Measurements from ENCODE around the gene PDIA6.
A peak's percentile ranks its signal among the peaks of the same experiment; 100 is the strongest.

Gene PDIA6, protein sequence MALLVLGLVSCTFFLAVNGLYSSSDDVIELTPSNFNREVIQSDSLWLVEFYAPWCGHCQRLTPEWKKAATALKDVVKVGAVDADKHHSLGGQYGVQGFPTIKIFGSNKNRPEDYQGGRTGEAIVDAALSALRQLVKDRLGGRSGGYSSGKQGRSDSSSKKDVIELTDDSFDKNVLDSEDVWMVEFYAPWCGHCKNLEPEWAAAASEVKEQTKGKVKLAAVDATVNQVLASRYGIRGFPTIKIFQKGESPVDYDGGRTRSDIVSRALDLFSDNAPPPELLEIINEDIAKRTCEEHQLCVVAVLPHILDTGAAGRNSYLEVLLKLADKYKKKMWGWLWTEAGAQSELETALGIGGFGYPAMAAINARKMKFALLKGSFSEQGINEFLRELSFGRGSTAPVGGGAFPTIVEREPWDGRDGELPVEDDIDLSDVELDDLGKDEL

DNA sequence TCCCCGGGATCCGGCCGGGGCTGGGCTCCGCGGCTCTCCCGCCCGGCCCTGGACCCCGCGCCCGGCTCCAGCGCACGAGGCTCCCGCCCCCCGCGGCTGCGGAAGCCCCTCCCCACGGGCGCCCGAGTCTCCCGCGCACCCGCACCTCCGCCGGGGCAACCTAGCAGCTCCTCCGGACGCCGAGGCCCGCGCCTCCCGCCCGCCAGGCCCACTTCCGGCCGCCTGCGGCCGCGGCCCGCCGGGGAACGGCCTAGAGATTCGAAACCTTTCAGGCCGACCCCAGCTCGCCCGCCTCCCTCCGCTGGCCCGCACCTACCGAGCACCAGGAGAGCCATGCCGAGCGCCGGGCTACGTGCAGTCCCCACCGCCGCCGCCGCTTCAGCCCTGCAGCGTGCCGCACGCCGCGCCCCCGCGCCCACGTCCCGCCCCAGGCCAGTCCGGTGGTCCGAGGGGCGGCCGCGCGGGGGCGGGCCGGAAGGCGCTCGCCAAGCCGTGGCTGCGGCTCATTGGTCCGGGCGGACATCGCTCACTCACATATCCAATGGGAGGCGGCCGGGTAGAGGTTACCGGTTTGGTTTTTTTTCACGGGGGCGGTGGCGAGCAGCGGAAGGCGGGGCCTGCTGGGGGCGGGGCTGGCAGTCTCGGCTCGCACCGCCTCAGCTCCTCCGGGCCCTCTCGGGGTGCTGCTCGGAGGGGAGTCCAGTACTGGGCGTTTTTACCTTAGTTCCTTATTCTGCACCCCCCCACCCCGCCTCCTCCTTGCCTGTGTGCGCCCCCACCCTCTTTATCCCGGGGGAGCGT lies at the start of gene PDIA6:
Gene PDIA6 (minus strand): TSS at position 424 of the 801 bp plus-strand sequence. CDS start 89 bp downstream, at position 335.
- DNase-seq (ENCODE audit: low read depth) = peak; percentile 93

DNA sequence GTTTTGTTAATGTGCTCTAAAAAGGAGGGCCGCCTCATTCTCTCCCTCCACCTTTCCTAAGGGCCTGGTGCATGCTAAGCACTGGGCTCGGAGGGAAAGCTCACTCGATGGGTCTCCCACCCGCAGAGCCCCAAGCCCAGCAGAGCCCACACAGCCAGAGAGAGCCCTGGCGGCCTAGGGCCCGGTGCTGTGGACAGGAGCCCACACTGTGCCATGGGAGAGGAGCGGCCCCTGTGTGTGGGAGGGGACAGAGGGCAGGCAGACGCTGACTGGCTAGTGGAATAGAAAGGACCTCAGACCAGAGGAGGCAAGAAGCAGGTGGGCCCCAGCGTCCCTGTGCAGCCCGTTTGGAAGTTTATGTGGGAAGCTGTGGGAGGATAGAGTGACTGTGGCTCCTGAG lies 49.7 kb upstream of the PDIA6 start:
- no peak for DNase-seq (ENCODE audit: low read depth)

DNA sequence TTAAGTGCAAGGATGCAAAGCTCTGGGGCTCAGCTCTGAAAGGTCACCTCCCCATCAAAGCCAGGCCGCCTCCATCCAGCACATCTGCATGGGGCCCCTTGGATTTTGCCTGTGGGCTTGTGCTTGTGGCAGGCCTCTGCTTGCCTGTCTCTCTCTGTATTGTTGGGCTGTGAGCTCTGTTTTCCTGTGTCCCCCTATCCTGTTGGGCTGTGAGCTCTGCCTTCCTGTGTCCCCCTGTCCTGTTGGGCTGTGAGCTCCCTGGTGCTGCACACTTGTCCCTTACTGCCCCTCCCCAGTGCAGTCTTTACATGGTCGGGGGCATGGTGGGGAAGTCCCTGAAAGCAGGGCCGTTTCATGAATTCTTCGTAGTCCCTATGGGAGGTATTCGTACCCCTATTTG lies 49.2 kb upstream of the PDIA6 start:
- no peak for DNase-seq (ENCODE audit: low read depth)

DNA sequence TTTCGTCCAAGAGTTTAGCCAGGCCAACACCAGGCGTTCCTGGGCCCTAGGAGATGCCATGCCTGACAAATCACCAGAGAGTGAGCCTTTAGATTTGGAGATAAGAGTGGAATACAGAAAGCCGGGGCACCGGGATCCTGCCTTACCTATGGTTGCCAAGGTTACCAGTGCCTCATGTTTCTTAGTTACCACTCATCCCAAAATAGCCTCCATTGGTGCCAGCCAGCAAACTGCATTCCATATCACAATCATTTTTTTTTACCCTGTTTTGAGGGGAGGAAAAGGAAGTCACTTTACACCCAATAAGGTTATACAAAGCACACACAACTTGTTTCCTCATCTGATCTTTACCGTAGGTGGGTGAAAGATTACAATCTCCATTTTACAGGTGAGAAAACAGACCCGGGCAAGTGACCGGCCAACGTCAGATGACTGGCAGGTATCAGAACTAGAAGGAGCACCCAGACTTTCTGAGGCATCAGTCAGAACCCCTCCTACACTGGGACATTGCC lies 48.3 kb upstream of the PDIA6 start:
- DNase-seq (ENCODE audit: low read depth) = no peak

DNA sequence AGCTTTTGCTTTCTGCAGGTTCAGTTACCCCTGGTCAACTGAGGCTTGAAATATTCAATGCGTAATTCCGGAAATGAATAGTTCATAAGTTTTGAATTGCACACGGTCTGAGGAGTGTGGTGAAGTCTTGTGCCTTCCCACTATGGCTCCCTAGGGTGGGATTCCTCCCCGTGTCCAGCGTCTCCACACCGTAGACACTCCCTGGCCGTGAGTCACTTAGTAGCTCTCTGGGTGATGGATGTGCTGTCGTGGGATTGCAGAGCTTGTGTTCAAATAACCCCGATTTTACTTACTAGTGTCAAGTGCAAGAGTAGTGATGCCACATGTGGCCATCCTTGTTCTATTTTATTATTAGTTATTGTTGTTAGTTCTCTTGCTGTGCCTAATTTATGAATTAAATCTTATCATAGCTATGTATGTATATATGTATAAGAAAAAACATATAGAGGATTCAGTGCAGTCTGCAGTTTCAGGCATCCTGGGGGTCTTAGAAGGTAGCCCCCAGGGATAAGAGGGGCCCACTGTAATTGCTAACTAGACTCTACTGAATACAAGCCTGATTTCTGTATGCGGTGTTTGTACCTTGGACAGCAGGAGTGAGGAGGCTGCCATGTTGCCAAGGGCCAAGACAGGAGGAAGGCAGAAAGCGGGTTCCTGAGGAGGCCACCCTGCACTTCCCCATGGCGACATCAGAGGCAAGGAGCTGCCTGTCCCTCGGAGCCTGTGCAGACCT lies 47.7 kb upstream of the PDIA6 start:
- DNase-seq (ENCODE audit: low read depth) = no peak

DNA sequence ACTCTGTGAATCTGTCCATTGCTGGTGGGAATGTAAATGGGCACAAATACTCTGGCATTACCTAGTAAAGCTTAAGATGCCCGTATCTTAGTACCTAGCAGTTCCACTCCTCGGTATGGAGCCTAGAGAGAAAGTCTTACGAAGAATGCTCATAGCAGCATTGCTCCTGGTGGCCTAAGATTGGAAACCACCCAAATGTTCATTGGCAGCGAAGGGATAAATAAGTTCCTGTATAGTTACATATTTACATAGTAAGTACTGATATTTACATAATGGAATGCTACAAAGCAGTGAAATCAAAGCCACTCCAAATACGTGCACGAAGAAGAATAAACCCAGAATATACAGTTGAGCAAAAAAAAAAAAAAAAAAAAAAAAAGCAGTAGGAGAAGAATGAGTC lies 46.7 kb upstream of the PDIA6 start:
- no peak for DNase-seq (ENCODE audit: low read depth)

DNA sequence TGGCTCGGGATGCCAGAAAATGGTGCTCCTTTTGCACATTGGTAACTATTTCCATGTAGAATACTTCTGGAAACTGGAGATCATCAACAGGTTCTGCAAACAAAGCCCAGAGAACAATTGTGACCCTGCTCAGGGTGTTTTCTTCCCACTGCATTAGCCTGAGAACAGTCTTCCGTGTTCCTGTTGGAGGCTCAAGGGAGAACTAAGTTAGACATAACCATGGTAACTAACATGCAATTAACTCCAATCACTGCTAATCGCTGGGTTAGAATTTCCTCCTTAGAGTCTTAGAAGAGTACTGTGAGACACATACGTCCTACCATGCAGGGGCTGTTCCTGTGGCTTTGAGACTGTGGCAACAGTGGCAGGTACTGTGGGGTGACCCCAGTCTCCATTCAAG lies 36.0 kb upstream of the PDIA6 start:
- no peak for DNase-seq (ENCODE audit: low read depth)

DNA sequence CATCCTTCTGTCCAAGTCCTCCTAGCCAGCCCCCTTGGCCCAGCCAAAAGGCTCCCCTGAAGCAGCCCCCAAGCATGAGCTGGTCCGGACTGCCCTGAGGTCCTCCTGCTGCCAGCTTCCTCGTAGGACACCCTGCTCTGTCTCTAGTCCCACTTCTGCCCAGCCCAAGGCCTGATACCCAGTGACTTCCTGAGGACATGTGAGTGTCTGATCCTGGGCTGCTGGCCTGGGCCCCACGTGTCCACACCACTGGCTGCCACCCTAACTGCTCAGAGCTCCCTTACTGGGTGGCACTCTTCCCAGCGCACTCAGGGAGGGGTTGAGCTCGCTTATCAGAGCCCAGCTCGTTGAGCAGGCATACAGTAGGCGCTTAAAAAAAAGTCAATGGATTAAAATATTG lies 34.4 kb upstream of the PDIA6 start:
- DNase-seq (ENCODE audit: low read depth) = no peak

DNA sequence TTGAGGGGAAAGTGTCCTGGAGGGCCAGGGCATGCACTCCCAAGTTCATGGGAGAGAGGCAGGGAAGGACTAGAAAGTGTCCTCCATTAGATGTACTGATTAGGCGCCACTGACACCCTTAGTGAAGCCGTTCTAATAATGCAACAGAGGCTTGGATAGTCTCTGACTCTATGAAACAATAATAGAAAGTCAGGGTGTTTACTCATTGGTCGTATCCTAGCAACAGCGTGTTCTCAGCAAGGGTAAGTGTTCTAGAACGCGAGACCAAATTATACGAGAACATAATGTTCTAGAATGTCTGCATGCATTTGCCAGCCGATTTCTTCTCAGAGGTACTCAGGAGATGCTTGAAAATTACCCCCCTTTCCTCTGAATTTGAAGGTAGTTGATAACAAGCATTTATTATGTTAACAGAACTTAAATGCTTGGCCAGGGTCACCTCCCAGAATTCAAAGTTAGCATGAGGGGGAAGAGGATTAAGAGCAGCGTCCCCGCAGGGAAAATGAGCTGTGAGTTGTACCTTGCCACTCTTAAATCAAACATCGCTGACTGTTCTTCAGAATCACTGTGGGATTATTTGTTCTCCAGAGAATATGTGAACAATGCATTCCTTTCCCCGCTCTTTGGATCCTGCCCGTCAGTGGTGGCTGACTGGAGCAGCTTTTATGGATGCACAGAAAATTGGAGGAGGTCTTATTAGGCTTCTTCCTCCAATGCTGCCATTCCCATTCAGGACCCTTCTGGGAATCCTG lies 33.7 kb upstream of the PDIA6 start:
- no peak for DNase-seq (ENCODE audit: low read depth)

DNA sequence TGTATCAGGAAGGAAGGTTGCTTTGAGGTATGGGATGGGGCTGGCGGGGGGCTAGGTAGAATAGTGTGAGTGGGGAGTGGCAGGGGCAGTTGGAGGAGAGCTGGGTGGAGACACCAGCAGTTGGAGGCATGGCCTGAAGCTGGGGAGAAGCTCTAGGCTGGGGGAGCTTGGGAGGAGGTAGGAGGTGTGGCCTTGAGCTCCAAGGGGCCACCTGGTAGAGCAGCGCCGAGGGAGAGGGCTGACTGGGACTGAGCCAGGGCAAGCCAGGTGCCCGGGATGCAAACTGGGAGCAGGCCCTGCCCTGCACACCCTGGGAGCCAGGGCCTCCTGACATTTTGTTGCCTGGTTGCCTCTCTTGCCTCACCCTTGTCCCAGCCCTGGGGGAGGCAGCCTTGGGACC lies 33.1 kb upstream of the PDIA6 start:
- DNase-seq (ENCODE audit: low read depth) = no peak

DNA sequence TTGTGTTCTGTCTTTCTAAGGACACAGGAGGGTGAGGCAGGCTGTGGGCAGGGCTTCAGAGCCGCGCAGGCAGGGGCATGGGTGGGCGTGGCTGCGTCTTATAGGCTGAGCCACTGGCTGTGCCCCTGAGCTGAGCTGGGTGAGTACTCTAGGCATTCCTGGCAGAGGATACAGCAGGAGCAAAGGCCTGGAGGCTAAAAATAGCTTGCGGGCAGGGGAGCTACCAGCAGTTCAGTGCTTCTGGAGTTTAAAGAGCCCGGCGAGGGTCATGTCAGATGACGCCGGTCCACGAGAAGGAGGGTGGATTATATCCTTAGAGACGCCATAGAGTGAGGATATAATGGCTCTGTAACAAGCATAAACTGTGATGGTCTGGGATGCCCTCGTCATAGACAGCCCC lies 31.5 kb upstream of the PDIA6 start:
- no peak for DNase-seq (ENCODE audit: low read depth)

DNA sequence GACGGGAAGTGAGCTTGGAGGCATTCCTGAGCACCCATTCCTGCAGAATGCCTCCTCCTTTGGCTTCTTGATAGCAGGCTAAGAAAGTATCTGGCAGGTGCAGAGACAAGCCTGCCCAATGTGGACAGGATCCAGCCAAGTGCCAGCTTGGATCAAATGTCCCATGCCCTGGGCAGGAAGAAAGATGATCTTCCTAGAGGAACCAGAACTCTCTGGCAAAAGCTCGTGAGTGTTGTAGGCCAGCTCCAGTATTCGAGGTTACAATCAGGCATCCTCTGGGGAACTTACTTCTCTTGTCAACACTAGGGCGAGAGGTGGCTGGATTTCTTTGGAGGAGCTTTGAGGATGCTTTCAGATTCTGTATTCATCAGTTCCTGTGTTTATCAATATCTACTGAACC lies 29.9 kb upstream of the PDIA6 start:
- DNase-seq (ENCODE audit: low read depth) = no peak

DNA sequence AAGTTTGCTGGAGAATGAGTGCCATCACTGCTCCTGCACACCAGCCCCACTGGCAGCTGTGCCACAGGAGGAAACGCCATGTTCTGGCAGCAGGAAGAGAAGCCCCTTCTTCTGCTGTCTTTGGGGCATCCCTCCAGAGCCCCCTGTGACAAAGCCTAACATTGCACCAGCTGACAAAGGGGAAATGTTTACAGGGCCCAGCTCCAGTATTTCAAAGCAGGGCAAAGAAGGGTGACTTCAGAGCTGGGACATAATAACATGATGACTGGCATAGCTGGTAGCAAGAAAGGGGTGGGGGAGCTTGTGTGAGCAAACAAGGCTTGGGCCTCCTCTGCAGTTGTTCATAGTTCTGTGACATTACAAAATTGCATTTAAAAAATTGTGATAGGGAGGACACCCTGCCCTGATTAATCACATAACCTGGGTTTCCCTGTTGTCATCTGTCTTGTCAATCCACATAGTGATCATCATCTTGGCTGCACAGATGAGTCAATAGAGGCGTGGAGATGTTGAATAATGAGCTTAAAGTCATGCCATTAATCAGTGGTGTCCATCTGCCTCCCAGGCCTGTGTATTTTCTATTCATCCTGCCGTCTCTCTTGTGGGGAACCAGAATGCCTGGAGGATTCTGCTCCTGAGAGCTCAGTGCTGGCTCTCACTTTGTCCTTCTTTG lies 29.1 kb upstream of the PDIA6 start:
- DNase-seq (ENCODE audit: low read depth) = no peak

DNA sequence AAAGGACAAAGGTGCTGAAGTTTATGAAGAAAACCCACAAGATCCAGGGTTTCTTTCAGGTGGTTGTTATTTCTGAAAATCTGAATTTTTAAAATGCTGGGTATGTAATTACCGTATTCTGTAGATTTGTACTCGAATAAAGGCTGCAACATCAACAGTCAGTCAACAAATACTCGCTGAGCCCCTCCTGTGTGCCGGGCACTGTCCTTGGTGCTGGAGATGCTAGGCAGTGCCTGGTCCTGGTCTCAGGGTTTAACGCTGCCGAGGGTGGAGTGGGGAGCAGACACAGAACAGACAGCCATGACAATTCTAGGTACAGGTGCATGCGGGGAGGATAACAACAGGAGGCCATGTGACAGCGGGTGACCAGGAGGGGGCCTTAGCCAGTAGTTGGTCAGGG lies 27.2 kb upstream of the PDIA6 start:
- no peak for DNase-seq (ENCODE audit: low read depth)

DNA sequence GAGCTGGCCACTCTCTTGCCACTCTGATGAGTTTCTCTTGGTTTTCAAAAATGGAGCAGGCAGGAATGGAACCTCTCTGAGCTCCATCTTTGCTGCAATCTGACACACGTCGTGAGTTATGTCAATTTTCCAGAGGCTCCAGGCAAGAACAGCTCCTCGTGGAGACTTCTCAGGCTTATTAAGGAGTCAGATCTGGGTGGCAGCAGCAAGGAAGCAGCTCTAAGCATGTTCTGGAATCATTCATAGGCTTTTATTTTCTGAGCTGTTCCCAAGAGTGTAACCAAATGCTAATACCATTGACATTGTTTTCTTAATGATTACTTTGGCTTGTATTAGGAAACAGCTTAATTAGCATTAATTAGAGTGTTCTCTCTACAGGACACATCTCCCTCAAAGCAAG lies 26.1 kb upstream of the PDIA6 start:
- DNase-seq (ENCODE audit: low read depth) = no peak

DNA sequence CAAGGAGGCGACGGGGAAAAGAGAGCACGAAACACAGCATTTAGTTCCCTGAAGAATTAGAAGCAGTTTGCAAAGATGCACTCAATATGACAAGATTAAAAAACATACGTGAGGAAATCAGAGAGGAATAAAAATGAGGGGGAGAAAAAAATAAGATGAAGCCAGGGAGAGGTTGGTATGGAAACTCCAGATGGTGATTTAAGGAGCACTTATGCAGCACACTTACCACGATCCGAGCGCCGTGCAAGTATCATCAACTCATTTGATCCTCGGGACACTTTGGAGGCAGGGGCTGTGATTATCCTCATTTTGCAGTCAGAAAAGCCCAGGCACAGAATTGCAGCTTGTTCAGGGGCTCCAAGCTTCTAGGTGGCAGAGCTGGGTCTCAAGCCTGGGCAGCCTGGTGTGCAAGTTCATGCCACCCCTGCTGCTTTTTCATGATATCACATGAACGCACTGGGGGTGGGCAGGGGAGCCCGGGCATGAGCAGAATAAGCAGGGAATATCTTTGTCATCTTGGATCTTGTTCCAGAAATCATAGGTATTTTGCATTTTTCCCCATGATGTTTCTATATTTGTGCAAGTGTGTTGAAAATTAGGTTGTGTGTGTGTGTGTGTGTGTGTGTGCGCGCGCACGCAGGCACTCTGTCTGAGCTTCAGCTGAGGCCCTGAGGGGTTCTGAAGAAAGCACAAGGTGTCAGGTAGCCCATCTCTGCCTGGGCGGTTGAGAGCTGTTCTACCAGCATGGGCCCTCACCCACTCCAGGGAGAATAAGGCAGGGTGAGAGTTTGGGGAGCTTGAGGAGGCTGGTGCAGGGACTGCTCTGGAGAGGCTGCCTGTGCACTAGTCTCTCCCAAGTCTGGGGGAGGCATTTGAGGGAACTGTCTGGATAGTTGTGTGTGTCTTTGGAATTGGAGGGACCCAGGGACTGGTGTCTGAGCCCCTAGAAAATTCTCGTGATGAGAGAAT lies 25.0 kb upstream of the PDIA6 start:
- DNase-seq (ENCODE audit: low read depth) = no peak

DNA sequence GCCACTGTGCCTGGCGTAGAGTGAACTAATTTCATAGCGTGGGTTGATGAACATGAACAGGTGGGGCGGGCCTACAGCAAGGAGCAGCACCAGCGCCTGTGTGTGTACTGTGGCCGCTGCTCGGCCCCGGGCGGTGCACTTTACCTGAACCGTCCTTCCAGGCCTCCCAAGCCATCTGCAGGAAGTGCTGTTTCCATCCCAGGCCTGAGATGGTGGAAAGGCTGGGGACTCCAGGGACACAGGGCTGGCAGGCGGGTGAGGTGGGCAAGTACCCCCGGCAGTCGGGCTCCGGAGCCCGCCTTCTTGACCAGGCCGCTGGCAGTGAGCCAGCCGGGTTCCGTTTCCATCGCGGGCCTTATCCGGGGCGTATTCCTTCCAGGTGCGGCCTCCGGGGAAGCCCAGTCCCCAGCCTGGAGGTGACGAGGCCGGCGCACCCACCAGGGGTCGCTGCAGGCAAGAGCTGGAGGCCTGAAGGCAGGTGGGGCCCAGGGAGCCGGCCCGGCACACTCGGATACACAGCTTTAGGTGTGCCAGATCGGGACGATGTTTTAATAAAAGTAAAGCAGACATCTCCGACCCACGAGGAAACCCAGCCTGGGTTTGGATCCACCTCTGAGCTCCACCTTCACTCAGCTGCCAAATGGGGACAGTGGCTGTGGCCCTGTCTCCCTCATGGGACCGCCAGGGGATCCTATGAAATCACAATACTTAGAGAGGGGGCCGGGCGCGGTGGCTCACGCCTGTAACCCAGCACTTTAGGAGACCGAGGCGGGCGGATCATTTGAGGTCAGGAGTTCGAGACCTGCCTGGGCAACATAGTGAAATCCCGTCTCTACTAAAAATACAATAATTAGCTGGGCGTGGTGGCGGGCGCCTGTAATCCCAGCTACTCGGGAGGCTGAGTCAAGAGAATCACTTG lies 22.7 kb upstream of the PDIA6 start:
- peak; percentile 46 for DNase-seq (ENCODE audit: low read depth)

DNA sequence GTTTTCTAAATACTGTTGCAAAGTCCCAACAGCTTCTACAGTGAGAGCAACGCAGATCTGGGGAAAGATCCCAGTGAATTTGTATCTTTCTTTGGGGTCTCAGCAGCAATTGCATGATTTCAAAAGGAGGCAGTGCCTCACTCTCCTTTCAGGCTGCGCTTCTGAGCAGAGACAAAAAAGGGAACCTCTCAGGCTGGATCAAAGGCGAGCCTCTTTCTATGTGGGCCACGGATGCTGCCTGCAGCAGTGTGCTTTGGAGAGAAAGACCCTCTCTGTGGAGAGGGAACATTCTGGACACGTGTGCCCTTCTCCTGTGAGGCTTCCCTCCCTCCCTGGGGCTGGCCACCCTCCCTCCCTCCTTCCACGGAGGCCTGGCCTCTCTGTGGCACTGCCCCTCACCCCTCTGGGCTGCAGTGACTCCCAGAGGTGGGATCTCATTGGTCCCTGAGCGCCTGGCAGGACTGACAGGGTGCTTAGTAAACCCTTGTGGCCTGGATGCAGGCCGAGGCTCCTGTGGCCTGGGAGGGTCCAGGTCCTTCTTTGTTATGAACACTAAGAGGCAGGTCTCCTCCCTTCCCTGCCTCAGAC lies 21.6 kb upstream of the PDIA6 start:
- no peak for DNase-seq (ENCODE audit: low read depth)
